Muscle layer of duodenum (tissue), 2 donors: ENCODE results near the gene ASIC5.
"Not testable (repeated sequence)": the region's sequence is repeated elsewhere in the genome, so short reads cannot be mapped to it uniquely, and the experiment has no call there.

Experiments
- H3K27ac ChIP-seq: one replicate; pipeline ENCODE4 v1.7.0; 2013; ENCODE audit warnings: mild to moderate bottlenecking, low read length
- H3K27me3 ChIP-seq: one replicate; pipeline ENCODE4 v1.7.0; 2013; ENCODE audit warnings: low read depth, mild to moderate bottlenecking, control low read depth, low read length
- H3K36me3 ChIP-seq, 2 donors: one replicate each; pipeline ENCODE4 v1.7.0; 2013; ENCODE audit warnings: low read length in 2 of 2, control low read depth in 1 of 2, mild to moderate bottlenecking in 1 of 2; ENCODE audit not compliant: insufficient read depth in 2 of 2, control insufficient read depth in 1 of 2
- H3K4me1 ChIP-seq, 2 donors: one replicate each; pipeline ENCODE4 v1.7.0; 2013; ENCODE audit warnings: low read length in 2 of 2, mild to moderate bottlenecking in 2 of 2, control low read depth in 1 of 2, moderate library complexity in 1 of 2; ENCODE audit not compliant: insufficient read depth in 2 of 2, control insufficient read depth in 1 of 2
- H3K4me3 ChIP-seq, 2 donors: one replicate each; pipeline ENCODE4 v1.7.0; 2013; ENCODE audit warnings: low read length in 2 of 2, low read depth in 1 of 2, mild to moderate bottlenecking in 1 of 2
- H3K9me3 ChIP-seq, 2 donors: one replicate each; pipeline ENCODE4 v1.7.0; 2013; ENCODE audit warnings: low read length in 2 of 2, control low read depth in 1 of 2, mild to moderate bottlenecking in 1 of 2; ENCODE audit not compliant: control insufficient read depth in 1 of 2
- donor health status: healthy.

Gene ASIC5

GRCh38 chr4:155900381-155900780, 34.3 kb upstream of the ASIC5 start:
- no peaks in the 10 kb centered on the region for H3K4me1 ChIP-seq
- H3K27ac ChIP-seq = no peak overlapping the region
- H3K4me3 ChIP-seq = no peak overlapping the region
- H3K36me3 ChIP-seq = no peaks in the 10 kb centered on the region
- H3K27me3 ChIP-seq = no peaks in the 10 kb centered on the region
- H3K9me3 ChIP-seq = no peaks in the 10 kb centered on the region

- Histone ChIP-seq H3K27ac (no peak overlapping the region), H3K4me3 (no peak overlapping the region), H3K27me3 (no peaks in the 10 kb centered on the region), H3K9me3 (no peaks in the 10 kb centered on the region), H3K36me3 (no peaks in the 10 kb centered on the region), H3K4me1 (no peaks in the 10 kb centered on the region)
These were observed 33.8 kb upstream of the ASIC5 start for GRCh38 chr4:155899891-155900290.

- H3K36me3 ChIP-seq, H3K4me3 ChIP-seq, H3K27me3 ChIP-seq, H3K27ac ChIP-seq, H3K4me1 ChIP-seq, H3K9me3 ChIP-seq: not testable (repeated sequence)
These were observed 32.3 kb upstream of the ASIC5 start for GRCh38 chr4:155898371-155898770.

- no peaks in the 10 kb centered on the region for H3K9me3 ChIP-seq
- no peak overlapping the region for H3K27ac ChIP-seq
- H3K4me3 ChIP-seq = no peak overlapping the region
- no peaks in the 10 kb centered on the region for H3K27me3 ChIP-seq
- no peaks in the 10 kb centered on the region for H3K4me1 ChIP-seq
- no peaks in the 10 kb centered on the region for H3K36me3 ChIP-seq
These were observed 25.0 kb upstream of the ASIC5 start for GRCh38 chr4:155891058-155891457.

GRCh38 chr4:155889946-155890345, 23.9 kb upstream of the ASIC5 start:
- H3K27ac ChIP-seq = no peak overlapping the region
- H3K36me3 ChIP-seq = no peaks in the 10 kb centered on the region
- H3K4me3 ChIP-seq = no peak overlapping the region
- no peaks in the 10 kb centered on the region for H3K9me3 ChIP-seq
- no peaks in the 10 kb centered on the region for H3K27me3 ChIP-seq
- H3K4me1 ChIP-seq = no peaks in the 10 kb centered on the region

- no peak overlapping the region for H3K4me3 ChIP-seq
- no peaks in the 10 kb centered on the region for H3K36me3 ChIP-seq
- H3K27ac ChIP-seq = no peak overlapping the region
- no peaks in the 10 kb centered on the region for H3K27me3 ChIP-seq
- H3K9me3 ChIP-seq = no peaks in the 10 kb centered on the region
- H3K4me1 ChIP-seq = no peaks in the 10 kb centered on the region
These were observed 23.1 kb upstream of the ASIC5 start for GRCh38 chr4:155889031-155889793.

- H3K9me3 ChIP-seq = no peaks in the 10 kb centered on the region
These were observed 21.9 kb upstream of the ASIC5 start for GRCh38 chr4:155887847-155888570.

GRCh38 chr4:155887045-155887444, 21.0 kb upstream of the ASIC5 start:
- H3K4me3 ChIP-seq = no peak overlapping the region
- H3K27me3 ChIP-seq = no peaks in the 10 kb centered on the region
- no peaks in the 10 kb centered on the region for H3K4me1 ChIP-seq
- no peaks in the 10 kb centered on the region for H3K9me3 ChIP-seq
- no peaks in the 10 kb centered on the region for H3K36me3 ChIP-seq
- no peak overlapping the region for H3K27ac ChIP-seq

More at GRCh38 chr4:155887847-155888570, 21.9 kb upstream of the ASIC5 start:
- Histone ChIP-seq H3K27me3 (no peaks in the 10 kb centered on the region), H3K36me3 (no peaks in the 10 kb centered on the region), H3K27ac (no peak overlapping the region), H3K4me1 (no peaks in the 10 kb centered on the region), H3K4me3 (no peak overlapping the region)

- H3K27ac ChIP-seq = no peak overlapping the region
- H3K4me3 ChIP-seq = no peak overlapping the region
- no peaks in the 10 kb centered on the region for H3K4me1 ChIP-seq
- no peaks in the 10 kb centered on the region for H3K27me3 ChIP-seq
- H3K36me3 ChIP-seq = no peaks in the 10 kb centered on the region
- no peaks in the 10 kb centered on the region for H3K9me3 ChIP-seq
These were observed 19.6 kb upstream of the ASIC5 start for GRCh38 chr4:155885666-155886065.

- Histone ChIP-seq H3K4me3 (no peak overlapping the region), H3K9me3 (no peaks in the 10 kb centered on the region), H3K27me3 (no peaks in the 10 kb centered on the region), H3K36me3 (no peaks in the 10 kb centered on the region), H3K27ac (no peak overlapping the region), H3K4me1 (no peaks in the 10 kb centered on the region)
These were observed 17.8 kb upstream of the ASIC5 start for GRCh38 chr4:155883895-155884294.

GRCh38 chr4:155881555-155881954, 15.5 kb upstream of the ASIC5 start:
- H3K4me1 ChIP-seq = no peaks in the 10 kb centered on the region
- no peak overlapping the region for H3K4me3 ChIP-seq
- H3K9me3 ChIP-seq = no peaks in the 10 kb centered on the region
- no peaks in the 10 kb centered on the region for H3K36me3 ChIP-seq
- no peaks in the 10 kb centered on the region for H3K27me3 ChIP-seq
- H3K27ac ChIP-seq = no peak overlapping the region
